HCT116 (cell line): Measurements from ENCODE around the gene ARSB. TPM values are rescaled to one million over a fixed set of nuclear protein-coding genes. Genes with fewer than 3 reads are reported as not detected.

Experiments used
- ATAC-seq: fragments of 200-7000 bp; cut with Tn5 transposase; 2 replicates; pipeline ENCODE4 v1.9.1; 2020; ENCODE audit warnings: mild to moderate bottlenecking, moderate library complexity
- BruUV-seq: library from RNA; stranded (reverse); fragments of 400-500 nt; replicated peaks from 2 replicates; lab custom pipeline; 2021; lab: Mats Ljungman, UMichigan
- CTCF ChIA-PET: fragments of 300-600 bp; sonication (Branson Sonifier 250); formaldehyde crosslinking; loops from one replicate; lab custom pipeline; 2021; ENCODE audit warnings: antibody characterized with exemption; lab: Charles Lee
- POLR2A ChIA-PET: fragments of 300-600, 350-600 bp; sonication (Branson Sonifier 250); formaldehyde crosslinking; loops from one replicate; lab custom pipeline; 2021; ENCODE audit warnings: antibody characterized with exemption; lab: Charles Lee
- RAD21 ChIA-PET, 2 experiments: fragments of 300-600 bp; sonication (Branson Sonifier 250); formaldehyde crosslinking; loops; one replicate each; lab custom pipeline; 2023; ENCODE audit warnings: low total read pairs in 2 of 2; ENCODE audit not compliant: uncharacterized antibody in 2 of 2, unreplicated experiment in 2 of 2, low non-redundant PET in 1 of 2; lab: Charles Lee
- DNase-seq: peaks from one replicate; pipeline ENCODE4 v3.0.0-alpha.2; 2010; ENCODE audit warnings: low read depth, low spot score
- H2AFZ ChIP-seq: fragments of 200-600 bp; shearing (Covaris generic), sonication (generic); 2 replicates; pipeline ENCODE4 v1.6.1; 2017; ENCODE audit warnings: low read depth, mixed run types, mixed read lengths, antibody characterized with exemption, low read length; ENCODE audit not compliant: poor library complexity, severe bottlenecking
- H3K27ac ChIP-seq: 2 replicates; pipeline ENCODE4 v1.5.1; 2012; ENCODE audit warnings: low read depth, low read length
- H3K27me3 ChIP-seq: fragments of 200-600 bp; sonication (generic); 2 replicates; pipeline ENCODE4 v1.6.1; 2016; ENCODE audit warnings: mixed run types, low read length, mixed read lengths; ENCODE audit not compliant: insufficient read depth
- H3K36me3 ChIP-seq, 2 experiments: fragments of 200-500 bp in 1 of 2; fragments of 200-600 bp in 1 of 2; sonication (Bioruptor generic) in 1 of 2; sonication (generic) in 1 of 2; 2 replicates each; pipeline versions ENCODE4 v1.5.1 to v1.6.1; 2014 to 2016; ENCODE audit warnings: low read length in 2 of 2, inconsistent platforms in 1 of 2, mixed read lengths in 1 of 2, mixed run types in 1 of 2; ENCODE audit not compliant: insufficient read depth in 2 of 2, control insufficient read depth in 1 of 2
- H3K4me1 ChIP-seq, 2 experiments: fragments of 200-600 bp in 1 of 2; sonication (generic) in 1 of 2; 2 replicates each; pipeline versions ENCODE4 v1.5.1 to v1.6.1; 2012 to 2017; ENCODE audit warnings: low read length in 2 of 2, inconsistent platforms in 1 of 2, mild to moderate bottlenecking in 1 of 2, mixed read lengths in 1 of 2, mixed run types in 1 of 2, moderate library complexity in 1 of 2; ENCODE audit not compliant: insufficient read depth in 2 of 2, control insufficient read depth in 1 of 2
- H3K4me2 ChIP-seq: fragments of 200-600 bp; sonication (generic); 2 replicates; pipeline ENCODE4 v1.6.1; 2017; ENCODE audit warnings: mixed run types, low read length, mixed read lengths
- H3K4me3 ChIP-seq, 2 experiments: fragments of 200-600 bp in 1 of 2; sonication (generic) in 1 of 2; replicated peaks in 1 of 2; 2 replicates each; pipeline ENCODE4 v1.5.1; 2011 to 2016; ENCODE audit warnings: low read length in 2 of 2, control low read depth in 1 of 2, low read depth in 1 of 2, mild to moderate bottlenecking in 1 of 2, mixed read lengths in 1 of 2, mixed run types in 1 of 2
- H3K79me2 ChIP-seq: fragments of 200-600 bp; sonication (generic); 2 replicates; pipeline ENCODE4 v1.6.1; 2017; ENCODE audit warnings: mild to moderate bottlenecking, mixed run types, low read length, moderate library complexity, mixed read lengths; ENCODE audit not compliant: insufficient read depth
- H3K9ac ChIP-seq: fragments of 200-600 bp; sonication (generic); 2 replicates; pipeline ENCODE4 v1.6.1; 2016; ENCODE audit warnings: low read length, mixed read lengths
- H3K9me2 ChIP-seq: fragments of 200-600 bp; sonication (generic), shearing (Covaris generic); 2 replicates; pipeline ENCODE4 v1.6.1; 2017; ENCODE audit warnings: mixed run types, mild to moderate bottlenecking, moderate library complexity; ENCODE audit not compliant: insufficient read depth
- H3K9me3 ChIP-seq, 2 experiments: fragments of 200-500 bp in 1 of 2; fragments of 200-600 bp in 1 of 2; sonication (Bioruptor generic) in 1 of 2; sonication (generic) in 1 of 2; 2 replicates each; pipeline ENCODE4 v1.6.1; 2014 to 2017; ENCODE audit warnings: low read length in 2 of 2, mixed read lengths in 2 of 2, inconsistent platforms in 1 of 2, low read depth in 1 of 2, mild to moderate bottlenecking in 1 of 2, mixed run types in 1 of 2, moderate library complexity in 1 of 2; ENCODE audit not compliant: control insufficient read depth in 1 of 2, insufficient read depth in 1 of 2
- H4K20me1 ChIP-seq: fragments of 200-600 bp; sonication (generic), shearing (Covaris generic); 2 replicates; pipeline ENCODE4 v1.6.1; 2017; ENCODE audit warnings: mixed run types, mild to moderate bottlenecking, moderate library complexity; ENCODE audit not compliant: insufficient read depth
- CBX3 ChIP-seq: IDR thresholded peaks from 2 replicates; pipeline ENCODE4 v1.6.1; 2012; ENCODE audit warnings: low read depth
- CEBPB ChIP-seq: IDR thresholded peaks from 2 replicates; pipeline ENCODE4 v1.6.1; 2012; ENCODE audit warnings: low read depth
- EGR1 ChIP-seq: IDR thresholded peaks from 2 replicates; pipeline ENCODE4 v1.6.1; 2012; ENCODE audit warnings: low read depth
- ELF1 ChIP-seq: IDR thresholded peaks from 2 replicates; pipeline ENCODE4 v1.6.1; 2012; ENCODE audit warnings: low read depth, borderline replicate concordance
- EZH2 ChIP-seq: fragments of 200-600 bp; sonication (generic); IDR thresholded peaks from 2 replicates; pipeline ENCODE4 v1.6.1; 2017; ENCODE audit warnings: antibody characterized with exemption, mixed run types
- EZH2phosphoT487 ChIP-seq: fragments of 200-600 bp; IDR thresholded peaks from 2 replicates; pipeline ENCODE4 v1.6.1; 2018; ENCODE audit warnings: antibody characterized with exemption, borderline replicate concordance
- FOSL1 ChIP-seq: IDR thresholded peaks from 2 replicates; pipeline ENCODE4 v1.6.1; 2012; ENCODE audit warnings: low read depth
- JUND ChIP-seq: IDR thresholded peaks from 2 replicates; pipeline ENCODE4 v1.6.1; 2012
- POLR2AphosphoS5 ChIP-seq: IDR thresholded peaks from 2 replicates; pipeline ENCODE4 v1.6.1; 2011; ENCODE audit warnings: mild to moderate bottlenecking, low read depth, low read length, moderate library complexity
- RAD21 ChIP-seq: IDR thresholded peaks from 2 replicates; pipeline ENCODE4 v1.6.1; 2012; ENCODE audit warnings: low read depth, mild to moderate bottlenecking
- SP1 ChIP-seq: IDR thresholded peaks from 2 replicates; pipeline ENCODE4 v1.6.1; 2012; ENCODE audit warnings: low read depth
- SRF ChIP-seq: IDR thresholded peaks from 2 replicates; pipeline ENCODE4 v1.6.1; 2012; ENCODE audit warnings: low read depth
- TCF7L2 ChIP-seq: IDR thresholded peaks from 2 replicates; pipeline ENCODE4 v1.7.0; 2011; ENCODE audit warnings: borderline replicate concordance, inconsistent platforms; ENCODE audit not compliant: insufficient read depth, insufficient read length; ENCODE audit errors: extremely low read depth
- YY1 ChIP-seq: IDR thresholded peaks from 2 replicates; pipeline ENCODE4 v1.6.1; 2011; ENCODE audit warnings: low read length, low read depth, moderate library complexity, mild to moderate bottlenecking; ENCODE audit not compliant: insufficient replicate concordance; ENCODE audit errors: extremely low read depth
- ZNF274 ChIP-seq: fragments of 200-500 bp; sonication (Bioruptor generic); IDR thresholded peaks from 2 replicates; pipeline ENCODE4 v1.6.1; 2014; ENCODE audit warnings: mild to moderate bottlenecking, low read depth, low read length, inconsistent platforms
- intact Hi-C: fragments of 100-400 bp; cut with micrococcal nuclease; formaldehyde crosslinking; loops from 2 replicates; pipeline ENCODE4 v1.10.0; 2022
- total RNA-seq: library from RNA; stranded (reverse); gene quantifications from one replicate; pipeline ENCODE4 v1.2.1, GENCODE V29; 2021; ENCODE audit not compliant: unreplicated experiment
- TF ChIP-seq, protein P1 (sequence below), 3 experiments: fragments of 200-600 bp in 1 of 3; sonication (generic) in 1 of 3; IDR thresholded peaks in 2 of 3; conservative IDR thresholded peaks in 1 of 3; 2 replicates each; pipeline ENCODE4 v1.5.1; 2012 to 2017; ENCODE audit warnings: low read depth in 2 of 3, low read length in 2 of 3, antibody characterized with exemption in 1 of 3, borderline replicate concordance in 1 of 3, control low read depth in 1 of 3, mild to moderate bottlenecking in 1 of 3, mixed read lengths in 1 of 3, mixed run types in 1 of 3, moderate library complexity in 1 of 3; ENCODE audit not compliant: insufficient read depth in 1 of 3
- TF ChIP-seq, protein P2 (sequence below): IDR thresholded peaks from 2 replicates; pipeline ENCODE4 v1.6.1; 2012
- TF ChIP-seq, protein P3 (sequence below): IDR thresholded peaks from 2 replicates; pipeline ENCODE4 v1.6.1; 2012; ENCODE audit warnings: low read depth

ARSB gene
- total RNA-seq, 1 experiment from 2014 or later = 4.8 TPM

DNA sequence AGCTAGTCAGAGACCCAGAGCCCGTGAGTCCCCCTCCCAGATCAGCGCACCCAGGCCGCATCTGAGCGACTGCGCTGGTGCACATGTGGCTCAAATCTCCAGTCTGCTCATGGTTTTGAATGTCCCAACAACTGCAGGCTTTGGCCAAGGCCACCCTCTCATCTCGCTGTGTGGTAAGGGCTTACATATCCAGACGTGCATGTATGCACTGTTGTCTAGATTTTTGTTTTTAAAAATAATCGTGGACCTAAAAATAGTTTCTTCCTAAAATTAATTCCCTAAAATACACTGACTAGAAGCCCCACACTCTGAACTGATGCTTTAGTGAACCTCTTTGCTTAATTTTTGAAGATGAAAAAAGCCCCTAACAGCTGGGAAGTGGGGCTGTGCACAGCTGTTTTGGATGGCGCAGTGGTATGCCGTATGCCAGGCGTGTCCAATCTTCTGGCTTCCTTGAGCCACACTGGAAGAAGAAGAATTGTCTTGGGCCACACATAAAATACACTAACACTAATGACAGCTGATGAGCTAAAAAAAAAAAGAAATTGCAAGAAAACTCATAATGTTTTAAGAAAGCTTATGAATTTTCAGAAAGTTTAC, 193.5 kb downstream of the ARSB start:
- Histone ChIP-seq H3K79me2 (no peaks in the 10 kb centered on the region), H3K9ac (no peak overlapping the region), H3K27me3 (no peaks in the 10 kb centered on the region), H3K4me2 (no peak overlapping the region), H3K9me3 (no peaks in the 10 kb centered on the region), H2AFZ (no peak overlapping the region), H3K36me3 (no peaks in the 10 kb centered on the region), H3K4me1 (no peaks in the 10 kb centered on the region), H3K4me3 (no peak overlapping the region), H3K9me2 (no peaks in the 10 kb centered on the region), H3K27ac (no peak overlapping the region), H4K20me1 (no peaks in the 10 kb centered on the region)
- intact Hi-C loops = loop anchor here (10.0 kb wide), 1 partner anchor 147 kb away; the partner anchor contains the start of gene LHFPL2
- POLR2A ChIA-PET = no interaction called here
- RAD21 ChIA-PET = no interaction called here
- CTCF ChIA-PET = no interaction called here
- ATAC-seq = no peak
- no peak for DNase-seq
- no TSS peak for BruUV-seq
- TF ChIP-seq CEBPB (no peak), ELF1 (no peak), CBX3 (no peak), SP1 (no peak), EZH2 (no peak), POLR2AphosphoS5 (no peak), EZH2phosphoT487 (no peak), EGR1 (no peak), JUND (no peak), ZNF274 (no peak), SRF (no peak), TCF7L2 (no peak), YY1 (no peak), RAD21 (no peak), FOSL1 (no peak)
- TF ChIP-seq, protein P1, sequence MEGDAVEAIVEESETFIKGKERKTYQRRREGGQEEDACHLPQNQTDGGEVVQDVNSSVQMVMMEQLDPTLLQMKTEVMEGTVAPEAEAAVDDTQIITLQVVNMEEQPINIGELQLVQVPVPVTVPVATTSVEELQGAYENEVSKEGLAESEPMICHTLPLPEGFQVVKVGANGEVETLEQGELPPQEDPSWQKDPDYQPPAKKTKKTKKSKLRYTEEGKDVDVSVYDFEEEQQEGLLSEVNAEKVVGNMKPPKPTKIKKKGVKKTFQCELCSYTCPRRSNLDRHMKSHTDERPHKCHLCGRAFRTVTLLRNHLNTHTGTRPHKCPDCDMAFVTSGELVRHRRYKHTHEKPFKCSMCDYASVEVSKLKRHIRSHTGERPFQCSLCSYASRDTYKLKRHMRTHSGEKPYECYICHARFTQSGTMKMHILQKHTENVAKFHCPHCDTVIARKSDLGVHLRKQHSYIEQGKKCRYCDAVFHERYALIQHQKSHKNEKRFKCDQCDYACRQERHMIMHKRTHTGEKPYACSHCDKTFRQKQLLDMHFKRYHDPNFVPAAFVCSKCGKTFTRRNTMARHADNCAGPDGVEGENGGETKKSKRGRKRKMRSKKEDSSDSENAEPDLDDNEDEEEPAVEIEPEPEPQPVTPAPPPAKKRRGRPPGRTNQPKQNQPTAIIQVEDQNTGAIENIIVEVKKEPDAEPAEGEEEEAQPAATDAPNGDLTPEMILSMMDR (IDR thresholded peaks at IDR 0.05 in 2 of 3, conservative IDR thresholded peaks at IDR 0.05 in 1 of 3; ENCODE audit: borderline replicate concordance in 1 of 3, insufficient read depth in 1 of 3, low read depth in 2 of 3, low read length in 2 of 3) = no peak
- TF ChIP-seq, protein P2, sequence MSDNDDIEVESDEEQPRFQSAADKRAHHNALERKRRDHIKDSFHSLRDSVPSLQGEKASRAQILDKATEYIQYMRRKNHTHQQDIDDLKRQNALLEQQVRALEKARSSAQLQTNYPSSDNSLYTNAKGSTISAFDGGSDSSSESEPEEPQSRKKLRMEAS = no peak
- TF ChIP-seq, protein P3, sequence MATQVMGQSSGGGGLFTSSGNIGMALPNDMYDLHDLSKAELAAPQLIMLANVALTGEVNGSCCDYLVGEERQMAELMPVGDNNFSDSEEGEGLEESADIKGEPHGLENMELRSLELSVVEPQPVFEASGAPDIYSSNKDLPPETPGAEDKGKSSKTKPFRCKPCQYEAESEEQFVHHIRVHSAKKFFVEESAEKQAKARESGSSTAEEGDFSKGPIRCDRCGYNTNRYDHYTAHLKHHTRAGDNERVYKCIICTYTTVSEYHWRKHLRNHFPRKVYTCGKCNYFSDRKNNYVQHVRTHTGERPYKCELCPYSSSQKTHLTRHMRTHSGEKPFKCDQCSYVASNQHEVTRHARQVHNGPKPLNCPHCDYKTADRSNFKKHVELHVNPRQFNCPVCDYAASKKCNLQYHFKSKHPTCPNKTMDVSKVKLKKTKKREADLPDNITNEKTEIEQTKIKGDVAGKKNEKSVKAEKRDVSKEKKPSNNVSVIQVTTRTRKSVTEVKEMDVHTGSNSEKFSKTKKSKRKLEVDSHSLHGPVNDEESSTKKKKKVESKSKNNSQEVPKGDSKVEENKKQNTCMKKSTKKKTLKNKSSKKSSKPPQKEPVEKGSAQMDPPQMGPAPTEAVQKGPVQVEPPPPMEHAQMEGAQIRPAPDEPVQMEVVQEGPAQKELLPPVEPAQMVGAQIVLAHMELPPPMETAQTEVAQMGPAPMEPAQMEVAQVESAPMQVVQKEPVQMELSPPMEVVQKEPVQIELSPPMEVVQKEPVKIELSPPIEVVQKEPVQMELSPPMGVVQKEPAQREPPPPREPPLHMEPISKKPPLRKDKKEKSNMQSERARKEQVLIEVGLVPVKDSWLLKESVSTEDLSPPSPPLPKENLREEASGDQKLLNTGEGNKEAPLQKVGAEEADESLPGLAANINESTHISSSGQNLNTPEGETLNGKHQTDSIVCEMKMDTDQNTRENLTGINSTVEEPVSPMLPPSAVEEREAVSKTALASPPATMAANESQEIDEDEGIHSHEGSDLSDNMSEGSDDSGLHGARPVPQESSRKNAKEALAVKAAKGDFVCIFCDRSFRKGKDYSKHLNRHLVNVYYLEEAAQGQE = no peak
